Measurements from ENCODE around the gene PCDHGA3.

Gene PCDHGA3

DNA sequence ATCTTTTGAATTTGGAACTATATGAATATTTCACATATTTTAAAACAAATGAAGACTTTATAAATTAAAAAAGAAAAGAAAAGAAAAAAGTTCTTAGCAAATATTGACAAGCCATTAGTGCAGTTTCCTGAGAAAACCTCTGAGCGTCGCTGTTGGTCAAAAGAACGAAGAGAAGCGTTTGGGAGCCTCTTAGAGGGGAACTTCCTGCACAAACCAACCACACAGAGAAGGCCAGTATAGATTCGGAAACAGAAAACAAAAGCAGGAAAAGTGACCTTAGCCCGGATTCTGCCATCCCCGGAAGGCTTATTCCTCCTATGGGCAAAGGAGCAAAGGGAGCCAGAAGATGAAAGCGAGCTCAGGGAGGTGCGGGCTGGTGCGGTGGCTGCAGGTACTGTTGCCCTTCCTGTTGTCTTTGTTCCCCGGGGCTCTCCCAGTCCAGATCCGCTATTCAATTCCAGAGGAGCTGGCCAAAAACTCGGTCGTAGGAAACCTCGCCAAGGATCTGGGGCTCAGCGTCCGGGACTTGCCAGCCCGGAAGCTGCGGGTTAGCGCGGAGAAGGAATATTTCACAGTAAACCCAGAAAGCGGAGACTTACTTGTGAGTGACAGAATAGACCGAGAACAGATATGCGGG lies 16.3 kb downstream of the PCDHGA3 start, which contains the start of gene PCDHGB2:
Gene PCDHGB2 (plus strand): TSS at position 205 of the 637 bp plus-strand sequence. CDS start 142 bp downstream, at position 347.
- TF ChIP-seq, protein P1, sequence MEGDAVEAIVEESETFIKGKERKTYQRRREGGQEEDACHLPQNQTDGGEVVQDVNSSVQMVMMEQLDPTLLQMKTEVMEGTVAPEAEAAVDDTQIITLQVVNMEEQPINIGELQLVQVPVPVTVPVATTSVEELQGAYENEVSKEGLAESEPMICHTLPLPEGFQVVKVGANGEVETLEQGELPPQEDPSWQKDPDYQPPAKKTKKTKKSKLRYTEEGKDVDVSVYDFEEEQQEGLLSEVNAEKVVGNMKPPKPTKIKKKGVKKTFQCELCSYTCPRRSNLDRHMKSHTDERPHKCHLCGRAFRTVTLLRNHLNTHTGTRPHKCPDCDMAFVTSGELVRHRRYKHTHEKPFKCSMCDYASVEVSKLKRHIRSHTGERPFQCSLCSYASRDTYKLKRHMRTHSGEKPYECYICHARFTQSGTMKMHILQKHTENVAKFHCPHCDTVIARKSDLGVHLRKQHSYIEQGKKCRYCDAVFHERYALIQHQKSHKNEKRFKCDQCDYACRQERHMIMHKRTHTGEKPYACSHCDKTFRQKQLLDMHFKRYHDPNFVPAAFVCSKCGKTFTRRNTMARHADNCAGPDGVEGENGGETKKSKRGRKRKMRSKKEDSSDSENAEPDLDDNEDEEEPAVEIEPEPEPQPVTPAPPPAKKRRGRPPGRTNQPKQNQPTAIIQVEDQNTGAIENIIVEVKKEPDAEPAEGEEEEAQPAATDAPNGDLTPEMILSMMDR (conservative IDR thresholded peaks at IDR 0.05; ENCODE audit: low read depth) = peak; percentile 69
- CTCF ChIA-PET = interaction anchor here (0.6 to 2.7 kb wide), 12 partner anchors 10 to 259 kb away, joined by 3 to 16 read pairs (median 4); partner anchors contain the start of genes DIAPH1, PCDHGA1, PCDHGA10 and PCDHGB1
- POLR2A ChIA-PET (ENCODE audit: low non-redundant PET) = no interaction called here
- peak; percentile 41 for DNase-seq (ENCODE audit: low spot score)
- peak within 1 kb of the TSS; percentile 61 for H3K27ac ChIP-seq

DNA sequence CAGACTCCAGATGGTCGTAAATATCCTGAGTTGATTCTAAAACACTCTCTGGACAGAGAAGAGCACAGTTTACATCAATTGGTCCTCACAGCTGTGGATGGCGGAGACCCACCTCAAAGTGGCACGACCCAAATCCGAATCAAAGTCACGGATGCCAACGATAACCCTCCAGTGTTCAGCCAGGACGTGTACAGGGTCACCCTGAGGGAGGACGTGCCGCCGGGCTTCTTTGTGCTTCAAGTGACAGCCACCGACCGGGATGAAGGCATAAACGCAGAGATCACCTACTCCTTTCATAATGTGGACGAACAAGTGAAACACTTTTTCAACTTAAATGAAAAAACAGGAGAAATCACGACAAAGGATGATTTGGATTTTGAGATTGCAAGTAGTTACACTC lies 17.1 kb downstream of the PCDHGA3 start:
- TF ChIP-seq, protein P1 (conservative IDR thresholded peaks at IDR 0.05; ENCODE audit: low read depth) = no peak
- DNase-seq (ENCODE audit: low spot score) = no peak
- ChIA-PET CTCF (interaction anchor here (0.6 to 2.7 kb wide), 9 partner anchors 9 to 258 kb away, joined by 3 to 16 read pairs (median 4); partner anchors contain the start of genes DIAPH1, PCDHGA1, PCDHGA10 and PCDHGB1), POLR2A (ENCODE audit: low non-redundant PET) (no interaction called here)
- H3K27ac ChIP-seq = no peak overlapping the region

DNA sequence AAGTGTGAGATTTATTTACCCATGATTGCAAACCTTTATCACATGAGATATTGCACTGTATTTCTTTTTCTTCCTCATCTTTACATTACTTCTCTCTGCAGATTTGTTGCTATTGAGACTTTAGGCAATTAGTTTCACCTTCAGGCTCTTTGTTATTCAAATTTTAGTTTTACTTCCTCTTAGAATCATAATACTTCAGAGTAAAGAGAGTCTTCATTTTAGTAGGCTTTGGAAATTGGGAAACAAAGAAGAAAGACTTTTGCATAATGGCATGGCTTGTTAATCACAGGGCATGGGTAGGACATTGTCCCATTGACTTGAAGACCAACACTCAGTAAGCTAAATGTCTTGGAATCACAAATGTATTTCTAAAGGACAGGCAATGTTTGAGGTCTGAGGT lies 19.1 kb downstream of the PCDHGA3 start:
- POLR2A ChIA-PET (ENCODE audit: low non-redundant PET) = no interaction called here

DNA sequence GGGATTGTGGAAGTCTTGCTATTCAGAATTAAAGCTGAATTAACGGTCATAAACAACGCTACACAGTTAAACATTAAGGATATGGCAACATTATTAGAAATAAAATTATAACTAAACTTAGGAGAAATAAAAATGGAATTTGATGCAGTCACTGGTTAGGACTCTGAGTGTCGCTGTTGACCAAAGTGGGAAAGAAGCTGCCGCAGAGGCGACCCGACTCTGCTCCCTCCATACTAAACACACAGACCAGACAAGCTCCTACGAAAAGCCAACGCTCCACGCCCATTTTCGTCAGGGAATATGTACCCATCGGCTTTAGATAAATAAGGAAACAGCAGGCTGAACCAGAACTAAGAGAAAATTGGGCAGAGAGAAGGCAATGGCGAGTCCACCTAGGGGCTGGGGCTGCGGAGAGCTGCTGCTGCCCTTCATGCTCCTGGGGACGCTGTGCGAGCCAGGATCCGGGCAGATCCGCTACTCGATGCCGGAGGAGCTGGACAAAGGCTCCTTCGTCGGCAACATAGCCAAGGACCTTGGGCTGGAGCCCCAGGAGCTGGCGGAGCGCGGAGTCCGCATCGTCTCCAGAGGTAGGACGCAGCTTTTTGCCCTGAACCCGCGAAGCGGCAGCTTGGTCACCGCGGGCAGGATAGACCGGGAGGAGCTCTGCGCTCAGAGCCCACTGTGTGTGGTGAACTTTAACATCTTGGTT lies 20.5 kb downstream of the PCDHGA3 start, which contains the start of gene PCDHGA5:
Gene PCDHGA5 (plus strand): TSS at position 211 of the 709 bp plus-strand sequence. CDS start 169 bp downstream, at position 380.
- CTCF ChIA-PET = interaction anchor here (0.6 to 1.0 kb wide), 4 partner anchors 10 to 1472 kb away, joined by 3 to 4 read pairs (median 4); partner anchors contain the start of gene PCDHGA6
- no peak within 1 kb of the TSS for H3K27ac ChIP-seq
- TF ChIP-seq, protein P1 (conservative IDR thresholded peaks at IDR 0.05; ENCODE audit: low read depth) = no peak
- no peak for DNase-seq (ENCODE audit: low spot score)
- POLR2A ChIA-PET (ENCODE audit: low non-redundant PET) = no interaction called here

More for the DNA sequence above, 19.1 kb downstream of the PCDHGA3 start:
- TF ChIP-seq, protein P1 (conservative IDR thresholded peaks at IDR 0.05; ENCODE audit: low read depth) = no peak
- DNase-seq (ENCODE audit: low spot score) = no peak
- CTCF ChIA-PET = no interaction called here
- H3K27ac ChIP-seq = no peak overlapping the region

DNA sequence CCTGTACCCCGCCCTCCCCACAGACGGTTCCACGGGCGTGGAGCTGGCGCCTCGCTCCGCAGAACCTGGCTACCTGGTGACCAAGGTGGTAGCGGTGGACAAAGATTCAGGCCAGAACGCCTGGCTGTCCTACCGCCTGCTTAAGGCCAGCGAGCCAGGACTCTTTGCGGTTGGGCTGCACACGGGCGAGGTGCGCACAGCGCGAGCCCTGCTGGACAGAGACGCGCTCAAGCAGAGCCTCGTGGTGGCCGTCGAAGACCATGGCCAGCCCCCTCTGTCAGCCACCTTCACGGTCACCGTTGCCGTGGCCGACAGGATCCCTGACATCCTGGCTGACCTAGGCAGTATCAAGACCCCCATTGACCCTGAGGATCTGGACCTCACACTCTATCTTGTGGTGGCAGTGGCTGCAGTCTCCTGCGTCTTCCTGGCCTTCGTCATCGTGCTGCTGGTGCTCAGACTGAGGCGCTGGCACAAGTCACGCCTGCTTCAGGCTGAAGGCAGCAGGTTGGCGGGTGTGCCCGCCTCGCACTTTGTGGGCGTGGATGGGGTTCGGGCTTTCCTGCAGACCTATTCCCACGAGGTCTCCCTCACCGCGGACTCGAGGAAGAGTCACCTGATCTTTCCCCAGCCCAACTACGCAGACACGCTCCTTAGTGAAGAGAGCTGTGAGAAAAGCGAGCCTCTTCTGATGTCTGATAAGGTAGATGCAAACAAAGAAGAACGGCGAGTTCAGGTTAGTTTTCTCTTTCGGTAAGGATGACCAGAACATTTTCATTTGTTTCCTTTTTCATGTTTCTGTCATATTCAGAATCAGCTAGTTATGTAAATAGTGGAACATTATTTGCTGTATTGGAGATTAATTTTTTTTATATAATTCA lies 22.6 kb downstream of the PCDHGA3 start:
- CTCF ChIA-PET = no interaction called here
- POLR2A ChIA-PET (ENCODE audit: low non-redundant PET) = no interaction called here
- H3K27ac ChIP-seq = no peak overlapping the region
- TF ChIP-seq, protein P1 (conservative IDR thresholded peaks at IDR 0.05; ENCODE audit: low read depth) = no peak
- DNase-seq (ENCODE audit: low spot score) = no peak
